ENCODE results near the gene CRIP3. TPM values are rescaled to one million over a fixed set of nuclear protein-coding genes. Genes with fewer than 3 reads are reported as not detected.

CRIP3 gene
- total and polyA plus RNA-seq, 2 of the 13 experiments (the other 11 are each of a cell fraction or from before 2014, with no cell fraction given), result 6.3 to 9.3 TPM

DNA sequence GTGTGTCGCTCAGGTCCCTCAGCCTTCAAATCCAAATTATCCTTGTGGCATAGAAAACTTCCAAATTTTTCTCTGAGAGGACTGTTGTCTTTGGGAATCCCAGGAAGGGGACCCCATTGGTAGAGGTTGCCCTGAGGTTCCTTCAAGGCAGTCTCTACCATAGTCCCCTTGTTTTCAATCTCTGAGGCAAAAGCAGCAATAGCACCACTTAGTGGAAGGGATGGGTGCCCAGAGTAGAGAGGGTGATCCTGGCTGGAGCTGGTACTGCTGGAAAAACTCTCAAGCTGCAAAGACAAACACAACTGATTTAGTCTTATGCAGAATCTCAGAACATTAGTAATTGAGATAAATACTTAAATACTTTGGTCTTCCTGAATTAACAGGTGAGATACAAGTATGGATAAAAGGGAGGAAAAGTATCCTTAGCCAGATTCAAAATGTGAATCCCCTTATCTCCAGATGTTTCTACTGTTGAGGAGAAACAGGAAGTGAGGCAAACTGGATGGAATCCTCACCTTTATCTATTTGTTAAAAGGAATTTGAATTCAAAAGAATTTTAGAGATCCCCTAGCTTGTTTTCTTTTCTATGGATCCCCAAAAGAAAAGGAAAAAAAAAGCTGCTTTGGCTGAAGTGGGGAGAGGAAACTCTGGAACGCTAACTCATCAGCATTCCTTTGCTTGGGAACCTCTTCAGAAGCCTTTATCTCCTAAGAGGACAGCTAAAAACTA is 47.4 kb upstream of the CRIP3 start (continued):
- TF ChIP-seq SOX6 (IDR thresholded peaks at IDR 0.05), result no peak
- TF ChIP-seq SOX6 (CRISPR knock-in tag; IDR thresholded peaks at IDR 0.05), result no peak
- TF ChIP-seq ZNF430 (CRISPR knock-in tag; IDR thresholded peaks at IDR 0.05), result no peak
- TF ChIP-seq STAT5B (CRISPR knock-in tag; IDR thresholded peaks at IDR 0.05), result no peak
- TF ChIP-seq, protein P1, sequence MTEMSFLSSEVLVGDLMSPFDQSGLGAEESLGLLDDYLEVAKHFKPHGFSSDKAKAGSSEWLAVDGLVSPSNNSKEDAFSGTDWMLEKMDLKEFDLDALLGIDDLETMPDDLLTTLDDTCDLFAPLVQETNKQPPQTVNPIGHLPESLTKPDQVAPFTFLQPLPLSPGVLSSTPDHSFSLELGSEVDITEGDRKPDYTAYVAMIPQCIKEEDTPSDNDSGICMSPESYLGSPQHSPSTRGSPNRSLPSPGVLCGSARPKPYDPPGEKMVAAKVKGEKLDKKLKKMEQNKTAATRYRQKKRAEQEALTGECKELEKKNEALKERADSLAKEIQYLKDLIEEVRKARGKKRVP (CRISPR knock-in tag; IDR thresholded peaks at IDR 0.05), result no peak
- TF ChIP-seq, protein P2, sequence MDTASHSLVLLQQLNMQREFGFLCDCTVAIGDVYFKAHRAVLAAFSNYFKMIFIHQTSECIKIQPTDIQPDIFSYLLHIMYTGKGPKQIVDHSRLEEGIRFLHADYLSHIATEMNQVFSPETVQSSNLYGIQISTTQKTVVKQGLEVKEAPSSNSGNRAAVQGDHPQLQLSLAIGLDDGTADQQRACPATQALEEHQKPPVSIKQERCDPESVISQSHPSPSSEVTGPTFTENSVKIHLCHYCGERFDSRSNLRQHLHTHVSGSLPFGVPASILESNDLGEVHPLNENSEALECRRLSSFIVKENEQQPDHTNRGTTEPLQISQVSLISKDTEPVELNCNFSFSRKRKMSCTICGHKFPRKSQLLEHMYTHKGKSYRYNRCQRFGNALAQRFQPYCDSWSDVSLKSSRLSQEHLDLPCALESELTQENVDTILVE (CRISPR knock-in tag; IDR thresholded peaks at IDR 0.05), result 0 out of 2 replicates have a peak, but pooled peaks have one; percentile 39
- 0 out of 2 replicates have a peak, but pooled peaks have one; percentile 37 for TF ChIP-seq THAP11 (CRISPR knock-in tag; IDR thresholded peaks at IDR 0.05)
- TF ChIP-seq RAD21 (CRISPR knock-in tag; IDR thresholded peaks at IDR 0.05), result peak; percentile 86
- TF ChIP-seq HDAC6 (IDR thresholded peaks at IDR 0.05; ENCODE audit: low read depth, low read length), result no peak
- TF ChIP-seq ZSCAN9 (CRISPR knock-in tag; IDR thresholded peaks at IDR 0.05; ENCODE audit: borderline replicate concordance), result no peak
- no peak for TF ChIP-seq ZNF678 (CRISPR knock-in tag; IDR thresholded peaks at IDR 0.05)
- 0 out of 2 replicates have a peak, but pooled peaks have one; percentile 11 for TF ChIP-seq BCL6 (CRISPR knock-in tag; IDR thresholded peaks at IDR 0.05)
- no peak for TF ChIP-seq ZFP41 (CRISPR knock-in tag; IDR thresholded peaks at IDR 0.05; ENCODE audit: borderline replicate concordance)
- no peak for TF ChIP-seq RXRA (CRISPR knock-in tag; IDR thresholded peaks at IDR 0.05)
- no peak for TF ChIP-seq NCOA5 (CRISPR knock-in tag; IDR thresholded peaks at IDR 0.05)
- 0 out of 2 replicates have a peak, but pooled peaks have one; percentile 34 for TF ChIP-seq ZNF614 (CRISPR knock-in tag; IDR thresholded peaks at IDR 0.05; ENCODE audit: borderline replicate concordance)
- TF ChIP-seq NR3C1 (CRISPR knock-in tag; IDR thresholded peaks at IDR 0.05), result no peak
- TF ChIP-seq NONO (IDR thresholded peaks at IDR 0.05), result no peak
- TF ChIP-seq NONO (CRISPR knock-in tag; conservative IDR thresholded peaks at IDR 0.05), result no peak
- no peak for TF ChIP-seq ZNF776 (CRISPR knock-in tag; IDR thresholded peaks at IDR 0.05)
- peak; percentile 30 for TF ChIP-seq TEAD3 (CRISPR knock-in tag; optimal IDR thresholded peaks at IDR 0.05; ENCODE audit: borderline replicate concordance)
- TF ChIP-seq ZNF180 (CRISPR knock-in tag; IDR thresholded peaks at IDR 0.05; ENCODE audit: borderline replicate concordance, low read depth), result no peak
- TF ChIP-seq ZNF124 (CRISPR knock-in tag; IDR thresholded peaks at IDR 0.05), result peak; percentile 55; the same call in 1 of the 2 replicates
- TF ChIP-seq, protein P3, sequence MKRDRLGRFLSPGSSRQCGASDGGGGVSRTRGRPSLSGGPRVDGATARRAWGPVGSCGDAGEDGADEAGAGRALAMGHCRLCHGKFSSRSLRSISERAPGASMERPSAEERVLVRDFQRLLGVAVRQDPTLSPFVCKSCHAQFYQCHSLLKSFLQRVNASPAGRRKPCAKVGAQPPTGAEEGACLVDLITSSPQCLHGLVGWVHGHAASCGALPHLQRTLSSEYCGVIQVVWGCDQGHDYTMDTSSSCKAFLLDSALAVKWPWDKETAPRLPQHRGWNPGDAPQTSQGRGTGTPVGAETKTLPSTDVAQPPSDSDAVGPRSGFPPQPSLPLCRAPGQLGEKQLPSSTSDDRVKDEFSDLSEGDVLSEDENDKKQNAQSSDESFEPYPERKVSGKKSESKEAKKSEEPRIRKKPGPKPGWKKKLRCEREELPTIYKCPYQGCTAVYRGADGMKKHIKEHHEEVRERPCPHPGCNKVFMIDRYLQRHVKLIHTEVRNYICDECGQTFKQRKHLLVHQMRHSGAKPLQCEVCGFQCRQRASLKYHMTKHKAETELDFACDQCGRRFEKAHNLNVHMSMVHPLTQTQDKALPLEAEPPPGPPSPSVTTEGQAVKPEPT (CRISPR knock-in tag; IDR thresholded peaks at IDR 0.05; ENCODE audit: low read depth), result no peak
- no peak for TF ChIP-seq ZSCAN12 (CRISPR knock-in tag; IDR thresholded peaks at IDR 0.05)
- TF ChIP-seq, protein P4, sequence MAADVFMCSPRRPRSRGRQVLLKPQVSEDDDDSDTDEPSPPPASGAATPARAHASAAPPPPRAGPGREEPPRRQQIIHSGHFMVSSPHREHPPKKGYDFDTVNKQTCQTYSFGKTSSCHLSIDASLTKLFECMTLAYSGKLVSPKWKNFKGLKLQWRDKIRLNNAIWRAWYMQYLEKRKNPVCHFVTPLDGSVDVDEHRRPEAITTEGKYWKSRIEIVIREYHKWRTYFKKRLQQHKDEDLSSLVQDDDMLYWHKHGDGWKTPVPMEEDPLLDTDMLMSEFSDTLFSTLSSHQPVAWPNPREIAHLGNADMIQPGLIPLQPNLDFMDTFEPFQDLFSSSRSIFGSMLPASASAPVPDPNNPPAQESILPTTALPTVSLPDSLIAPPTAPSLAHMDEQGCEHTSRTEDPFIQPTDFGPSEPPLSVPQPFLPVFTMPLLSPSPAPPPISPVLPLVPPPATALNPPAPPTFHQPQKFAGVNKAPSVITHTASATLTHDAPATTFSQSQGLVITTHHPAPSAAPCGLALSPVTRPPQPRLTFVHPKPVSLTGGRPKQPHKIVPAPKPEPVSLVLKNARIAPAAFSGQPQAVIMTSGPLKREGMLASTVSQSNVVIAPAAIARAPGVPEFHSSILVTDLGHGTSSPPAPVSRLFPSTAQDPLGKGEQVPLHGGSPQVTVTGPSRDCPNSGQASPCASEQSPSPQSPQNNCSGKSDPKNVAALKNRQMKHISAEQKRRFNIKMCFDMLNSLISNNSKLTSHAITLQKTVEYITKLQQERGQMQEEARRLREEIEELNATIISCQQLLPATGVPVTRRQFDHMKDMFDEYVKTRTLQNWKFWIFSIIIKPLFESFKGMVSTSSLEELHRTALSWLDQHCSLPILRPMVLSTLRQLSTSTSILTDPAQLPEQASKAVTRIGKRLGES (CRISPR knock-in tag; IDR thresholded peaks at IDR 0.05; ENCODE audit: borderline replicate concordance), result no peak
